Measurements from ENCODE around the gene CHRNG. TPM values are rescaled to one million over a fixed set of nuclear protein-coding genes. Genes with fewer than 3 reads are reported as not detected.
"Not testable (repeated sequence)": the region's sequence is repeated elsewhere in the genome, so short reads cannot be mapped to it uniquely, and the experiment has no call there.

The CHRNG gene
- total RNA-seq, 1 experiment from 2014 or later: not detected

DNA sequence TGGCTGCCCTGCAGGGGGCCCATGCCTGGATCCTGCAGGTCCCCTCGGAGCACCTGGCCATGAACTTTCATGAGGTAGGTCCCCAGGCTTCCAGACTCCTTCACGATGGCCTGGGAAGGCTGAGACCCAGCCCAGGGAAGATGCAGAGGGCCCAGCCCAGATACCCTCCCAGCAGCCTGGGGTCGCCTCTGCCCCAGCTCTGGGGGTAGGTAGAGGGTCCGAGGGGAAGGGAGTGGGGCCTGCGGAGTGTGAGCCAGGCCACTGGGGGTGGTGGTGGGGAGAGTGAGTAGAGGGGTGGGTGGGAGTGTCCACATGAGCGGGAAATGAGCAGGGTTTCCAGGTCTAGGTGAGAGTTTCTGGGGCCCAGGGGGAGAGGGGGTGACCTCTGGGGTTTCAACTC, 14.7 kb upstream of the CHRNG start:
- in situ Hi-C loops (cut with HindIII; ENCODE audit: low pct_unique_long_range_greater_than_20kb, low sequenced_read_pairs): no loop called here
- DNase-seq (ENCODE audit: low read depth): no peak

DNA sequence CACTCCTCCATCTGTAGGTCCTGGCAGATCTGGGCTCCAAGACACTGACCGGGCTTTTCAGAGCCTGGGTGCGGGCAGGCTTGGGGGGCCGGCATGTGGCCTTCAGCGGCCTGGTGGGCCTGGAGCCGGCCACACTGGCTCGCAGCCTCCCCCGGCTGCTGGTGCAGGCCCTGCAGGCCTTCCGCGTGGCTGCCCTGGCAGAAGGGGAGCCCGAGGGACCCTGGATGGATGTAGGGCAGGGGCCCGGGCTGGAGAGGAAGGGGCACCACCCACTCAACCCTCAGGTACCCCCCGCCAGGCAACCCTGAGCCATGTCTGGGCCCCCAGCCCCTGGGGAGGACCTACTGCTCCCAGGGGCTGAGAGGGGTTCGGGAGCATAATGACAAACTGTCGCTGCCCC, 14.3 kb upstream of the CHRNG start:
- in situ Hi-C loops (cut with HindIII; ENCODE audit: low pct_unique_long_range_greater_than_20kb, low sequenced_read_pairs): no loop called here
- no peak for DNase-seq (ENCODE audit: low read depth)

DNA sequence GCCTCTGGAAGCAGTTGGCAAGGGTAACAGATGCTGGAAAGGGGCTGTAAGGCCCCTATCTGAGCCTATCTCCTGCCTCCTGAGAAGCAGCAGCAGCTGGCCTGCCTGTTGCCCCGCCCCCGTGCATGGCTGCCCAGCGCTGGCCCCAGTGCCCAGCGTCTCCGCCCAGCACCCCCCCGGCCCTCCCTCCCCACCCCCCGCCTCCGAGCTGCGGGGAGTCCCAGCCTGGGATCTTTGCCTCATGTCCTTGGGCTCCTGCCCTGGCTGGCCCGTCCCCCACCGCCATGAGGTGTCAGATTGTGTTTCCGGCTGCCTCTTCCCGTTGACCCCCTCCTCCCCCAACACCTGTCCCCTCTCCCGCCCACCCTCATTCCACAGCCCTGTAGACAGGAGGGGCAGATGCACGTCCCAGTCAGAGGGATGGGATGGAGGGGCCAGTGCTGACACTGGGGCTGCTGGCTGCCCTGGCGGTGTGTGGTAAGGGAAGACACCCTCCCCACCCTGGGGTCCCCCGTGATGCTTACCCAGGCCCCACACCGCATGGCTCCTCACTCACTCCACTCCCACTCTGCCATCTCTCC, 13.6 kb upstream of the CHRNG start, which contains the start of gene CHRND:
CHRND (plus strand) TSS at position 370 of the 581 bp plus-strand sequence; CDS start at position 426, 56 bp downstream.
- in situ Hi-C loops (cut with HindIII; ENCODE audit: low pct_unique_long_range_greater_than_20kb, low sequenced_read_pairs): no loop called here
- DNase-seq (ENCODE audit: low read depth): no peak

DNA sequence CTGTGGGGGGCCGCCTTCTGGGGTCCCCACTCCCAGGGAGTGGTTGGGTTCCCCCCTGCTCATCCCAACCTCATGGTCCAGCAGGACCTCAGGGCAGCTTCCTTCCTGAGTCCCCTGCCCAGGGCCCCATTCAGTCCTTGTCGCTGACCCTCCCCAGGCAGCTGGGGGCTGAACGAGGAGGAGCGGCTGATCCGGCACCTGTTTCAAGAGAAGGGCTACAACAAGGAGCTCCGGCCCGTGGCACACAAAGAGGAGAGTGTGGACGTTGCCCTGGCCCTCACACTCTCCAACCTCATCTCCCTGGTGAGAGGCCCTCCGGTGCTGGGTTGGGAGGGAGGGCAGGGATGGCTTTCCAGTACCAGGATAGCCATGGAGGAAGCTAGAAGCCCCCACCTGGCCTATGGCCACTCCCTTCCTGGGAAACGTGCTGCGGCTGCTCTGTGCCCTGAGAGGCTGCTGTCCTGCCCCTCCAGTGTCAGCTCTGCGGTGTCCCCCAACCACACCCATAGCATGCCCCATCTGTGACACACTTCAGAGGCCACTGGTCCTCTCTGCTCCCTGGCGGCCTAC, 13.0 kb upstream of the CHRNG start:
- no peak for DNase-seq (ENCODE audit: low read depth)
- in situ Hi-C loops (cut with HindIII; ENCODE audit: low pct_unique_long_range_greater_than_20kb, low sequenced_read_pairs): no loop called here

DNA sequence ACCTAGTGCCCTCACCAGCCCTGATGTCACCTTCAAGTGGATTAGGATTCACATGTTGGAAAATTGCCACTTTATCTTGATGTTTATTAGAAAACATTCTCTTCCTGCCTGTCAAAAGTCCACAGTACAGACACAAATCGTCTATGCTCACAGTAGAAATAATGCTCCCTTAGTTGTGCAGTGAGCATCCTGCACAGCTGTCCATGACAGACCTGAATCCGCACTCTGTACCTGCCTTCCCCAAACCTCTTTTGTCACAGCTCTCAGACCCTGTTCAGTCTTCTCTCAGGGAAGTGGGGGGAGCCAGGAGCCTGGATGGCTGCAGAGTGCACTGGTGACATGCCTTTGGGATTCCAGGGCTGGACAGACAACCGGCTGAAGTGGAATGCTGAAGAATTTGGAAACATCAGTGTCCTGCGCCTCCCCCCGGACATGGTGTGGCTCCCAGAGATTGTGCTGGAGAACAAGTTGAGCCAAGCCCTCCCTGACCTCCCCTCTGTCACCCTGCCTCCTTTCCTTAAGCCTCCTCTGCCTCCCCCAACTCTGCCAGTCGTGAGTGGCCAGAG, 11.5 kb upstream of the CHRNG start:
- DNase-seq (ENCODE audit: low read depth): no peak

DNA sequence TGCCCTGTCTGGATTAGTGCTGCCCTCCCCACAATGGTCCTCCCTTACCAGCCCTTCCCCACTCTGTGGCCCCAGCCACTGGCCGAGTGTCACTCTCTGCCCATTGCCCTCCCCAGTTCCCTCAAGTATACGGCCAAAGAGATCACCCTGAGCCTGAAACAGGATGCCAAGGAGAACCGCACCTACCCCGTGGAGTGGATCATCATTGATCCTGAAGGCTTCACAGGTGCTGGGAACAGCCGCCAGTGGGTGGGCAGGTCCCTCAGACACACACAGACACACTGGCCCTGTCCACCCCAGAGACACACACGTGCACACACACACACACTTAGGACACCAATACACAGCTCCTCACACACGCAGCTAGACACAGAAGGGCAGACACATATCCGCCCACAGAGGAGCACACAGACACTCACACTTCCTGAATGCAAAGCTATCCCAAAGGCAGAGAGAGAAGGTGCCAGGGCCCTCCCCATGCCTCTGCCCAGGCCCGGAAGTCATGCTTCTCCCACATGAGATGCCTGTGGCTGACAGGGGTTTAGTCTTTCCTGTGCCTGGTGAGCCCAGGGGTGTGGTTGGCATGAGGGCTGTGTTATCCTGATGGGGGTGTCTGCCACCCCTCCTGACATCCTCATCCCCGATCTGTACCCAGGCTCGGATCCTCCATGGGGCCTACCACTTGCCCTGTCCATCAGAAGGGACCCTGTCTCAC, 10.6 kb upstream of the CHRNG start:
- no peak for DNase-seq (ENCODE audit: low read depth)
- in situ Hi-C loops (cut with HindIII; ENCODE audit: low pct_unique_long_range_greater_than_20kb, low sequenced_read_pairs): no loop called here

More for the DNA sequence above, 11.5 kb upstream of the CHRNG start:
- in situ Hi-C loops (cut with HindIII; ENCODE audit: low pct_unique_long_range_greater_than_20kb, low sequenced_read_pairs): no loop called here

DNA sequence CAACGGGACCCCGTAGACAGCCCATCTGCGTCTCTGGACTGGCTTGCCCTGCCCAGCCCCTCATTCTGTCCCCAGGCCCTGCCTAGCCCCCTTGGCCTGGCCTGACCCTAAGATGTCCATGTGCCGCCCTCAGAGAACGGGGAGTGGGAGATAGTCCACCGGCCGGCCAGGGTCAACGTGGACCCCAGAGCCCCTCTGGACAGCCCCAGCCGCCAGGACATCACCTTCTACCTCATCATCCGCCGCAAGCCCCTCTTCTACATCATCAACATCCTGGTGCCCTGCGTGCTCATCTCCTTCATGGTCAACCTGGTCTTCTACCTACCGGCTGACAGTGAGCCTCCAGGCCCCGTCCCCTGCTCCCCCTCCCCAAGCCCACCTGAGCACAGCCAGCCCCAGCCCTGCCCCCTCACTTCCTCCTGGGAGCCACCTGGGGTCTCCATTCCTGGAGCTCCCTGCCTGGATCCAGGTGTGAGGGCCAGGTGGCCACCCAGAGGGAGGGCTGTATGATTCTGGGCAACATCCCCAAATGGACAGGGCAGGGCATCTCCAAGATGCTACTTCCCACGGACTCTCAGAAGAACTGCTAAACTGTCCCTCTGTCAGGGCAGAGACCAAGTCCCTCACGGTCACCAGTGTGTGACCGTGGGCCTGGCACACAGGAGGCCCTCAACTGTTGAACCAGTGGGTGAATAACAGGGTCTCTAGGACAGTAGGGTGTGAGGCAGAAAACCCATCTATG, 9.5 kb upstream of the CHRNG start:
- in situ Hi-C loops (cut with HindIII; ENCODE audit: low pct_unique_long_range_greater_than_20kb, low sequenced_read_pairs): no loop called here
- no peak for DNase-seq (ENCODE audit: low read depth)

DNA sequence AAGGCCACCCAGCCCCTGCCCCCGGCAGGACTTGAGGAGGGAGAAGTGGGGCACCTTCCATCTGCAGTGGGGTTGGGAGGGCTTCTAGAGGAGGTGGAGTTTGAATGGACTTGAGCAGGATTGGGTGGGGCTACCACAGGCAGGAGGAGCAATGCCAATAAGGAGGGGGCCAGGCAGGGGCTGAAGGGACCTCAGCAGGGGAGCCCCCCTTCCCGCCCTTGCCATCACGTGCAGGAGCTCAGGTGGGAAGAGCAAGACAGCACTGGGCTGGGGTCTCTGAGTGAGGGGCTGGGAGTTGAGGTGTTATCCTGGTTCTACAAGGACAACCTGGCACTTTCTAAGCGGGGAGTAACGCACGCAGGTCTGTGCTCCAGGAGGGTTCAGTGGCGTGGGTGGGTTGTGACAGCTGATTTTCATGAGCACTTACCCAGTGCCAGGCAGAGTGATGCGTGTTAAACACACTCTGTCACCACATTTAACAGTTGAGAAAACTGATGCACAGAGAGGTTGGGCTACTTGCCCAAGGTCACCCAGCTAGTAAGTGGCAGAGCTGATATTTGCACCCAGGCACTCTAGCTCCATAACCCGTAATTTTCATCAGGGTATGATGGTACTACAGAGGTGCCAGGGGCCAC, 8.7 kb upstream of the CHRNG start:
- in situ Hi-C loops (cut with HindIII; ENCODE audit: low pct_unique_long_range_greater_than_20kb, low sequenced_read_pairs): no loop called here
- no peak for DNase-seq (ENCODE audit: low read depth)

DNA sequence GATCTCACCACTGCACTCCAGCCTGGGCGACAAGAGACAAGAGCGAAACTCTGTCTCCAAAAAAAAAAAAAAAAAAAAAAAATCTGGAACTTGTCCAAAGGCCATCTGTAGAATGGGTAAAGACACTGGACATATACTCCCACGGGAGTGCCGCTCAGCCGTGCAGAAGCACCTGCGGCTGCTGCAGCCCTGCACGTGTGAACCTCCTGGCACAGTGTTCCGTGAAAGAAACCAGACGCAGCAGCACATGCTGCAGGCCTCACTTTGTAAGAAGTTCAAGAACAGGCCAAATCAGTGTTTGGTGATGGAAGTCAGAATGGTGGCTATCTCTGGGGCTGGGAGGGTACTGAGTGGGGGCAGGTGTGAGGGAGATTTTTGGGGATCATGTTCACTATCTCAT, 7.1 kb upstream of the CHRNG start:
- in situ Hi-C loops (cut with HindIII; ENCODE audit: low pct_unique_long_range_greater_than_20kb, low sequenced_read_pairs): no loop called here
- DNase-seq (ENCODE audit: low read depth): no peak

DNA sequence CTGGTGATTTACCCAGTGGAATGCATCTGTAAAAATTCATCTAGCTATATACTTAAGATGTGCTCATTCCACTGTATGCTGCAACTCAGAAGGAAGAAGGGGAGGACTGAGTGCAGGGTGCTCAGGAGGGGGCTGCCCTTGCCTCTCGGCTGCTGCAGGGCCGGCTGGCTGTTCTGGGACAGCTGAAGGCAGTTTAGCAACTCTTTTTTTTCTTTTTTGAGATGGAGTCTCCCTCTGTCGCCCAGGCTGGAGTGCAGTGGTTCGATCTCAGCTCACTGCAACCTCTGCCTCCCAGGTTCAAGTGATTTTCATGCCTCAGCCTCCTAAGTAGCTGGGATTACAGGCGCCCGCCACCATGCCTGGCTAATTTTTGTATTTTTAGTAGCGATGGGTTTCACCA, 6.7 kb upstream of the CHRNG start:
- DNase-seq (ENCODE audit: low read depth); in situ Hi-C loops (cut with HindIII; ENCODE audit: low pct_unique_long_range_greater_than_20kb, low sequenced_read_pairs): not testable (repeated sequence)

DNA sequence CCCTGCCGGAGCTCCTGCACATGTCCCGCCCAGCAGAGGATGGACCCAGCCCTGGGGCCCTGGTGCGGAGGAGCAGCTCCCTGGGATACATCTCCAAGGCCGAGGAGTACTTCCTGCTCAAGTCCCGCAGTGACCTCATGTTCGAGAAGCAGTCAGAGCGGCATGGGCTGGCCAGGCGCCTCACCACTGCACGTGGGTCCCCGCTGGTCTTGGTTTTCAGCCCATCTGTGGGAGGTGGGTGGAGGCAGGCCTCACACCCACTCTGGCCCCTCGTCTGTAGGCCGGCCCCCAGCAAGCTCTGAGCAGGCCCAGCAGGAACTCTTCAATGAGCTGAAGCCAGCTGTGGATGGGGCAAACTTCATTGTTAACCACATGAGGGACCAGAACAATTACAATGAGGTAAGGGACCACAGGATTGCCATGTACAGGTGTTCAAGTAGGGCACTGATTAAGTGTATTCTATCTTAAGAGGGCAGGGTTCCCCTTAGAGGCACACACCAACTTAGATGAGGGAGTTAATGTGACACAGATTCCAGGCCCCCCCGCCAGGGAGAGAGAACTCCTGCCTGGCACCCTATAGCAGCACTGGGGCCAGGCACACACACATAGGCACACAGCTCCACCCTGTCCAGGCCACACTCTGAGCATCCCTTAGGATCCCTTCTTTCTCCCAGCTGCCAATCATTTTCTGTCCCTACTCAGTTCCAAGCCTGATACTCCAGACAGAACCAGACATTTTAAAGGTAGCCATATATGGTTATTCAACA, 5.4 kb upstream of the CHRNG start:
- in situ Hi-C loops (cut with HindIII; ENCODE audit: low pct_unique_long_range_greater_than_20kb, low sequenced_read_pairs): no loop called here

DNA sequence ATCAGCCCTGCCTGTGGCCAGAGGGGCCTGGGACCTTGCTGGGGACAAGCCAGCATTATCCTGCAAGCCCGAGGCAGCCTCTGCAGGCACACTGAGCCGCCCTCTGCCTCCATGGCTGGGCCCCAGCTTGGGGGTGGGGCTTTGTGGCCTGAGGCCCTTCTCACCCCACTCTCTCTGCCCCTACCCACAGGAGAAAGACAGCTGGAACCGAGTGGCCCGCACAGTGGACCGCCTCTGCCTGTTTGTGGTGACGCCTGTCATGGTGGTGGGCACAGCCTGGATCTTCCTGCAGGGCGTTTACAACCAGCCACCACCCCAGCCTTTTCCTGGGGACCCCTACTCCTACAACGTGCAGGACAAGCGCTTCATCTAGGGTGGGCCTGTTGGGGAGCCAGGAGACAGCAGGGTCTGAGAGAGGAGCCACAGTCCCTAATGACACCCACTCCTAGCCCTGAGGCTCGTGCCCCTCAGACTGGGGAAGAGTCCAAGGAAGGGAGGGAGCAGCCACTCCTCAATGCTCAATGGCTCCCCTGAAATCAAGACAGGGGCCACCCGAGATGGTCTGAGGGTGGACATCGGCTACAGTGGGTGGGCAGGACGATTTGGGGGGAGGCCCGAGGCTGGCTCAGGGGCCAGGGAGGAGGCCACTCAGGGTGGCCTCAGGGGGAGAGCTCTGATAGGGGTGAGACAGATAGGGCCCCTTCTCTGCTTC, 4.4 kb upstream of the CHRNG start:
- in situ Hi-C loops (cut with HindIII; ENCODE audit: low pct_unique_long_range_greater_than_20kb, low sequenced_read_pairs): no loop called here
- no peak for DNase-seq (ENCODE audit: low read depth)

More for the DNA sequence above, 5.4 kb upstream of the CHRNG start:
- DNase-seq (ENCODE audit: low read depth): no peak

DNA sequence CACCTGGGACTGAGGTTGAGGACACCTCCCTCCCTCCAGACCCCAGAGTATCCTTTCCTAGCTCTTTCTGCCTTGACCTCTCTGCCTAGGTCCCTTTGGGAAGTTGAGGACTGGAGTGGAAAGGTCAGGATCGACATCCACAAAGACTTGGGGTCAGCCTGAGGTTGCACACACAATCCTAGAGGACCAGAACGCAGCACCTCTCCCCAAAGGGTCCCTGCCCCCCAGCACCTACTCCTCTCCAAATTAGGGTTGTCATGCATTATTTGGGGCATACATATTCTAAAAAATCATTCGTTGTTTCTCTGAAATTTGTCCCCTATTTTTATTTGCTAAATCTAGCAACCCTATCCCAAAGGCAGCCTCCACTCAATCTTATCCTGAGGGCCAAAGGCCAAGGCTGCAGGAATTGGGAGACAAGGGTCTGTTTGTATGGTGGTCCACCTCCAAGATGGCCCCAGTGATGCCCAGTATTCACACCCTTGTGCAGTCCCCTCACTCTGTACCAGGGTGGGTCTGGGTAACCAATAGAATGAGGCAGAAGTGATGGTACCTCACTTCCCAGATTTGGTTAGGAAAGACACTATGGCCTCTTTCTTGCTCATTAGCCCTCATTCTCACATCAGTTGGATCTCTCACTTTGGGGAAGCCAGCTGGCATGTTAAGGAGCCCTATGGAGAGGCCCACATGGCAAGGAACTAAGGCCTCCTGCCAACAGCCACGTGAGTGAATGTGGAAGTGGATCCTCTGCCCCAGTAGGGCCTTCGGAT, 3.5 kb upstream of the CHRNG start:
- in situ Hi-C loops (cut with HindIII; ENCODE audit: low pct_unique_long_range_greater_than_20kb, low sequenced_read_pairs): no loop called here
- DNase-seq (ENCODE audit: low read depth): no peak

DNA sequence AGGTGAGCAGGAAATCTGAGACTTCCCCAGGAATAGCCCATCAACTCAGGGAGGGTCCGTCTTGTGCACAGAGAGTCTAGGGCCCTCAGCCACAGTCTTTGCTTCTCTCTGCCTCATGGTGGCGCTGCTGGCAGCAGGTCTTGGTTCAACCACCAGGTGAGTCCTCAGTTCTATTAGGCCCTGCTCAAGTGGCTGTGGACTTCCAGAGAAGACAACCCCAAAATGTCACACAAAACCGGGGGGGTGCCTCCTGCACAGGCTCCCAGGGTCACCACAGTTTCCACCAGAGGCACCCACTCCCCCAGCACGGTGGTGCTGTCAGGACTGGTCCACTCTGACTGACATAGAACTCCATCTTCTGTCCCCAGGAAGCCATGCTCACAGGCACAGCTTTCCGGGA, 2.4 kb upstream of the CHRNG start:
- in situ Hi-C loops (cut with HindIII; ENCODE audit: low pct_unique_long_range_greater_than_20kb, low sequenced_read_pairs): no loop called here
- no peak for DNase-seq (ENCODE audit: low read depth)

DNA sequence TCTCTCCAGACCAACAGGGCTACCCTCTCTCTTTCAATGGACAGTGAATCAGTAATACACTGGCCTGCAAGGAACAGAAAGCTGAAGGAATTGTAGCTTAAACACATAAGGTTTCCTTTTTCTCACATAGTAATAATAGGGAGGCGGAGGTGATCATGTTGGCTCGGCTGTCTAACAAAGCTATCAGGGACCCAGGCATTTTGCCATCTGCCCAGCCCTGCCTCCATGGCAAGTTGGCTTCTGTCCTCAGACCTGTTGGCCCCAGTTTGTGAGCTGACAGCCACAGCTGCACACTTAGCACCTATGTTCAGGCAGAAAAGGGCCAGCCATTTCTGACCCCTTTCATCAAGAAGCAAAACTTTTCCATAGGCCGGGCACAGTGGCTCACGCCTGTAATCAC, 2.0 kb upstream of the CHRNG start:
- DNase-seq (ENCODE audit: low read depth): no peak
- in situ Hi-C loops (cut with HindIII; ENCODE audit: low pct_unique_long_range_greater_than_20kb, low sequenced_read_pairs): no loop called here

DNA sequence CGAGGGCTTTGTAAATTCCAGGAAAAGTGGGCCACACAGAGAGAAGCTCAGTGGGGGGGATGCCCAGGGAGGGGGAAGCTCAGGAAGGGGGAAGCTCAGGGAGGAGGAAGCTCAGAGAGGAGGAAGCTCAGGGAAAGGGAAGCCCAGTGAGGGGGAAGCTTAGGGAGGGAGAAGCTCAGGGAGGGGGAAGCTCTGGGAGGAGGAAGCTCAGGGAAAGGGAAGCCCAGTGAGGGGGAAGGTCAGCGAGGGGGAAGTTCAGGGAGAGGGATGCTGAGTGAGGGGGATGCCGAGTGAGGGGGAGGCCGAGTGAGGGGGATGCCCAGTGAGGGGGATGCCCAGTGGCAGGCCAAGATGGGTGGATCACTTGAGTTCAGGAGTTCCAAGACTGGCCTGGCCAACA, 821 bp upstream of the CHRNG start:
- in situ Hi-C loops (cut with HindIII; ENCODE audit: low pct_unique_long_range_greater_than_20kb, low sequenced_read_pairs): no loop called here
- no peak for DNase-seq (ENCODE audit: low read depth)
